ENCODE measurements around the gene PDIA3. TPM values are rescaled to one million over a fixed set of nuclear protein-coding genes. Genes with fewer than 3 reads are reported as not detected.

Gene PDIA3
- total RNA-seq, 8 experiments from 2014 or later = 80.9 to 286 (median 146) TPM

DNA sequence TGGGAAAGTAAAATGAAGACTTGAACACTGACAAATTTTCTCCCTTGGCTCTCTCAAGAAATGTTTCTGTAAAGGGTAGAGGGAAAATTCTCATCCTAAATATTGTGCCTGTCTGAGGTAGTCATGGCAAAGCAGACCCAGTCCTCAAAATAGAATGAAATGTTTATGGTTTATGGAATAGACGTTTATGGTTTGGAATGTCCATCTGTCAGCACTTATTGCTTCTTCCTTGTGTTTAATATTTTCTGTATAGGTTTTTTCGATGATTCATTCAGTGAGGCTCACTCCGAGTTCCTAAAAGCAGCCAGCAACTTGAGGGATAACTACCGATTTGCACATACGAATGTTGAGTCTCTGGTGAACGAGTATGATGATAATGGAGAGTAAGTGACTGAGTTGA, 16.6 kb downstream of the PDIA3 start:
- H3K4me1 ChIP-seq (replicated peaks in 1 of 2) = no peaks in the 10 kb centered on the region
- ATAC-seq (replicated peaks in 6 of 8) = no peak
- whole genome bisulfite sequencing, 10 experiments = 17 to 100% (median 85%) methylated on average over 1 to 6 of the region's 6 CpGs; no CpG with 5 or more reads in 4 of the 10 experiments
- no peak overlapping the region for H3K27ac ChIP-seq
- H3K4me3 ChIP-seq = no peak overlapping the region
- in situ Hi-C loops (cut with MboI; ENCODE audit: low pct_unique_long_range_greater_than_20kb in 2 of 9, low sequenced_read_pairs in 9 of 9, unreplicated experiment in 9 of 9) = no loop called here

- ATAC-seq (replicated peaks in 6 of 8) = no peak
- WGBS, 10 experiments = 10 to 95% (median 68%) methylated on average over 1 to 2 of the region's 2 CpGs; no CpG with 5 or more reads in 2 of the 10 experiments
- in situ Hi-C loops (cut with MboI; ENCODE audit: low pct_unique_long_range_greater_than_20kb in 2 of 9, low sequenced_read_pairs in 9 of 9, unreplicated experiment in 9 of 9) = no loop called here
- Histone ChIP-seq H3K4me3 (no peak overlapping the region), H3K4me1 (replicated peaks in 1 of 2) (no peaks in the 10 kb centered on the region), H3K27ac (no peak overlapping the region)
Observed at GRCh38 chr15:43763819-43764446, 17.7 kb downstream of the PDIA3 start.

GRCh38 chr15:43769584-43770228, 23.5 kb downstream of the PDIA3 start:
- no peak overlapping the region for H3K4me3 ChIP-seq
- H3K27ac ChIP-seq = no peak overlapping the region
- in situ Hi-C loops (cut with MboI; ENCODE audit: low pct_unique_long_range_greater_than_20kb in 2 of 9, low sequenced_read_pairs in 9 of 9, unreplicated experiment in 9 of 9) = no loop called here
- peak in 4 of 8 experiments; percentile 27 to 63 (median 42) for ATAC-seq (replicated peaks in 6 of 8)
- 50 to 93% (median 69%) methylated on average over 2 to 5 of the region's 5 CpGs for WGBS, 10 experiments
- no peaks in the 10 kb centered on the region for H3K4me1 ChIP-seq (replicated peaks in 1 of 2)

DNA sequence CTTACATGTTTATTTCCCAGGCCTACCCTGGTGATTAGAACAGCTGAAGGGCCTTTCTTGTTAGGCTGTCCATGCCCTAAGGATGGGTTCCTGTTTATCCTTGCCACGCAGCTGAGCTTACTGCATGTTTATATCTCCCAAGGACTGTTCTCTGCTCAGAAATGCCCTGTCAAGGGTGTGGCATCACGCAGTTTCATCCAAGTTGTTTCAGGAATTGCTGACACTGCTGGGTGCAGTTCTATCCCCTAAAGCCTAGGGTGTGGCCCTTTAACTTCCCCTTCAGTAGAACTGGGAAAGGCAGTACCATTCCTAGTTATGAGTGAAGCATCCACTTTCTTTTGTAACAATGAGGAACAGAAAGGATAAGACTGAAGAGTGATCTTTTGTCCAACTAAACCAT, 25.6 kb downstream of the PDIA3 start:
- Histone ChIP-seq H3K27ac (no peak overlapping the region), H3K4me1 (replicated peaks in 1 of 2) (no peaks in the 10 kb centered on the region), H3K4me3 (no peak overlapping the region)
- ATAC-seq (replicated peaks in 6 of 8) = peak in 3 of 8 experiments; percentile 32 to 73 (median 52)
- 17 to 100% (median 83%) methylated on average over 1 to 2 of the region's 2 CpGs for WGBS, 10 experiments
- in situ Hi-C loops (cut with MboI; ENCODE audit: low pct_unique_long_range_greater_than_20kb in 2 of 9, low sequenced_read_pairs in 9 of 9, unreplicated experiment in 9 of 9) = no loop called here

DNA sequence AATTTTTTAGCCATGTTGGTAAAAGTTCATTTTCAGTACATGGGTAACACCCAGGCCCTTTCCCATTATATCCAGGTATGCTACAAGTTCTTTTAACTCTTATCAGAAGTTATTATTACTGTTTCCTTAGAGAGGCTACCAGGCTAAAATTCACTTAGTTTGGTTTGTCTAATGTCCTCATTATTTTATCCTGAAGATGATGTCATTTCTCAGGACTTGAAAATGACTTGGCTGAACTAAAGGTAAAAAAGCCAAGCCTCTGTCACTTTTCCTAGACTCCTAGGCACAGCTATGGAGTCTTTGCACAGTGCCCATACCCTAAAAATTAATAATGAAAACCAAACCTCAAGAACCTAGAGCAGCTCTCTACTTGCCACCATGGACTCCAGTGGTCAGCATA, 26.4 kb downstream of the PDIA3 start:
- H3K27ac ChIP-seq = no peak overlapping the region
- H3K4me1 ChIP-seq (replicated peaks in 1 of 2) = peaks cover 0 to 3% of the 10 kb centered on the region in 2 donors
- ATAC-seq (replicated peaks in 6 of 8) = no peak
- in situ Hi-C loops (cut with MboI; ENCODE audit: low pct_unique_long_range_greater_than_20kb in 2 of 9, low sequenced_read_pairs in 9 of 9, unreplicated experiment in 9 of 9) = no loop called here
- no peak overlapping the region for H3K4me3 ChIP-seq

- Histone ChIP-seq H3K4me3 (no peak overlapping the region), H3K4me1 (replicated peaks in 1 of 2) (peaks cover 0 to 3% of the 10 kb centered on the region in 2 donors), H3K27ac (no peak overlapping the region)
- no peak for ATAC-seq (replicated peaks in 6 of 8)
- in situ Hi-C loops (cut with MboI; ENCODE audit: low pct_unique_long_range_greater_than_20kb in 2 of 9, low sequenced_read_pairs in 9 of 9, unreplicated experiment in 9 of 9) = no loop called here
- 47 to 100% (median 88%) methylated on average over 1 to 4 of the region's 4 CpGs; no CpG with 5 or more reads in 6 of the 10 experiments for WGBS, 10 experiments
Observed at GRCh38 chr15:43774062-43774461, 27.8 kb downstream of the PDIA3 start.

DNA sequence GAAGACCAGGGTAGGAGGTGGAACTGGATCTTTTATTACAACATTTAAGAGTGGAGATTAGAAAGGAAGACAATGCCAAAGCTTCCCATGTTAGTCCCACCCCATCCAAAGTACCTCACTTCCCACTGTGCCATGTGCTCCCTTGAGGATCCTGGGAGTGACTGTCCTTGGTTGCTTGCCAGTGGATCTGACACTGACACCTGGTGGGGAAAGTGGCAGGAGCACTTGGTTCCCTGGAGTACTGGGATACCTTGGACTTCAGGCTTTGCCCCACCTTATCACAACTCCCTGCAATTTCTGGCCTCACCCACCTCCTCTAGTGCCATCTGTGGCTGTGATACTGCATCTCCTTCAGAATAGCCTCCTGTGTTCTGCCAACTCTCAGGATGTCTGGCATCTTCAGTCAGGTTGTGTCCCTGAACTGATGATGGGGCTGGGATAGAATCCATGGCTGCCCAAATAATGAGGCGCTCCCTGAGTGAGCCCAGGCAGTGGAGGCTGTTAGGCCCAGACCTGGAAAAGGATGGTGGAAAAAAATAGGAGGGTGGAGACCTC, 29.2 kb downstream of the PDIA3 start:
- ATAC-seq (replicated peaks in 6 of 8) = peak; percentile 1 to 49 (median 35)
- Histone ChIP-seq H3K27ac (no peak overlapping the region), H3K4me3 (no peak overlapping the region), H3K4me1 (replicated peaks in 1 of 2) (peaks cover 0 to 3% of the 10 kb centered on the region in 2 donors)
- in situ Hi-C loops (cut with MboI; ENCODE audit: low pct_unique_long_range_greater_than_20kb in 2 of 9, low sequenced_read_pairs in 9 of 9, unreplicated experiment in 9 of 9) = no loop called here
- 100% methylated on average over 1 of the region's 1 CpG; no CpG with 5 or more reads in 9 of the 10 experiments for WGBS, 10 experiments

DNA sequence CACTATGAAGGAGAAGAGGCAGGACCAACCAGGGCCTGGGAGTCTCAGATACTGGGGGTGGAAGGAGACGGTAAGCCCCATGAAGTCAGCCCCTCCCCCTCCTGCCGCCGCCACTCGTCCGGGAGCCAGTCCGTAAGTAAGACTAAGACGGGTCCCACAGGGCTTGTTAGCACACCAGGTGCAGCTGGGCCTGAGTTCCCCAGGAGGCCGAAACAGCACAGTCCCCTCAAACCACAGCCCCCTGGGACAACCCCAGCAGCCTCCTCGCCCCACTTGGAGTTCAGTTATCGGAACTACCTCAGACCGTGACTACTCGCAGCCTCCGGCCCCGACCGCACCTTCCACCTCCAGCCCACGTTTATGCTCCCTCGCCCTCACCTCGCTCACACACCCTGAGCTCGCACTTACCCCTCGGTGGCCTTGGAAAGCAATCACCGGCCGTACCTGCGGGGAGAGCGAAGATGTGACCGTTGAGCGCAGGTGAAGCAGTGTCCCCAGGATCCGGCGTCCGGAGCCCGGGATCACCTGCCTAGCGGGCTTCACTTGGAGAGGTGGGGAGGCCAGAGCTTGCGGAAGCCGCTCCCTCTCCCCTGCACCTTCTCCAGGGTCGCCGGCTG, 30.0 kb downstream of the PDIA3 start:
- no peak overlapping the region for H3K27ac ChIP-seq
- in situ Hi-C loops (cut with MboI; ENCODE audit: low pct_unique_long_range_greater_than_20kb in 2 of 9, low sequenced_read_pairs in 9 of 9, unreplicated experiment in 9 of 9) = no loop called here
- H3K4me3 ChIP-seq = peak overlapping the region in 3 of 5 donors; percentile 35 to 47 (median 40)
- peaks cover 0 to 3% of the 10 kb centered on the region in 2 donors for H3K4me1 ChIP-seq (replicated peaks in 1 of 2)
- peak in 4 of 8 experiments; percentile 1 to 6 (median 2) for ATAC-seq (replicated peaks in 6 of 8)
- WGBS, 10 experiments = 28 to 82% (median 32%) methylated on average over 3 to 6 of the region's 35 CpGs; no CpG with 5 or more reads in 7 of the 10 experiments

DNA sequence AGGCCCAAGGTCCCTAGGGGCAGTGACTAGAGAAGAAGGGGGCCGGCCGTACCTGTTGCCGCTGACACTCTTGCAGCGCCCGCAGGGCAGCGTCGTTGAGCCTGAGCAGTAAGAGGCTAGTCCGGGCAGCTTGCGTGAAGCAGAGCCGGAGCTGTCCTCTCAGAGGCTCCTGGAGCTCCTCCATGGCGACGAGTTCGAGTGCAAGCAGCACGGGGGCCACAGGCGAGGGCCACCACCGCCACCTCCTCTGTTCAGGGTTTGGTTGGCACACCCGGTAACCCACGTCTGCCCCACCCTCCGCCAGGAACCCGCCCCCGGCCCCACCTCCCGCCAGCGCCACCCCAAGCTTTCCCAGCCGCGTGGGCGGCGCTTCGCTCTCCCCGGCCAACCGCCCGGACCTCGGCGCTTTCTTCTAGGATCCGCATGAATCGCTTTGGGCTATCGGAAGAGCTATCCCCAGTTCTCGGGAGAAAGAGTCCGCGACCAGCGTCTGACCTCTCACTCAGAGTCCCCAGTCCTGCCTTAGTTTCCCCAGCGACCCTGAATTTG, 30.6 kb downstream of the PDIA3 start, which contains the start of gene ELL3:
ELL3 (minus strand) TSS at position 249 of the 549 bp plus-strand sequence; CDS start at position 184, 65 bp downstream.
- in situ Hi-C loops (cut with MboI; ENCODE audit: low pct_unique_long_range_greater_than_20kb in 2 of 9, low sequenced_read_pairs in 9 of 9, unreplicated experiment in 9 of 9) = no loop called here
- 0% methylated on average over 2 of the region's 41 CpGs; no CpG with 5 or more reads in 9 of the 10 experiments for WGBS, 10 experiments
- Histone ChIP-seq H3K4me3 (peak within 1 kb of the TSS; percentile 14 to 47 (median 37)), H3K27ac (no peak within 1 kb of the TSS), H3K4me1 (replicated peaks in 1 of 2) (peaks cover 0 to 3% of the 10 kb centered on the region in 2 donors)
- ATAC-seq (replicated peaks in 6 of 8) = peak; percentile 65 to 79 (median 72)

GRCh38 chr15:43777267-43777914, 31.2 kb downstream of the PDIA3 start:
- in situ Hi-C loops (cut with MboI; ENCODE audit: low pct_unique_long_range_greater_than_20kb in 2 of 9, low sequenced_read_pairs in 9 of 9, unreplicated experiment in 9 of 9) = no loop called here
- Histone ChIP-seq H3K4me1 (replicated peaks in 1 of 2) (peaks cover 0 to 3% of the 10 kb centered on the region in 2 donors), H3K27ac (no peak overlapping the region), H3K4me3 (peak overlapping the region; percentile 14 to 47 (median 37))
- 0 to 25% (median 5%) methylated on average over 1 to 23 of the region's 31 CpGs; no CpG with 5 or more reads in 1 of the 10 experiments for WGBS, 10 experiments
- peak; percentile 67 to 84 (median 72) for ATAC-seq (replicated peaks in 6 of 8)

DNA sequence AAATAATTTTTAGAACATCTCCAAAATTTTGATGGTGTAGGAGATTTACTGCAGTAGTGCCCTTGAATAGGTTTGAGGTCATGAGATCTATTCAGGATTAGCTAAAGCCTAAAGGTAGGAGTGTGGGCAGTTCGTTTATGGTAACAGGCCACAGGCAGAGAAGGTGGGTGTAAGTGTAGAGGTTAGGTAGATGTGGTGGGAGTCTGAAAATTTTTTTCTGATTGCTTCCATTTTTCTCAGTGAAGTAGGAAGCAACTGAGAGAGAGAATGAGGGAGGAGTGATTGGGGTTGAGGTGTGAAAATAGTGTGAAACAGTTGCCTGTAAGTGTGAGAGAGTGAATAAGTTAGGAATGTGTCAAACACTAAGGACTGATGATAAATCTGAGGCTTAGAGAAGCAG, 32.8 kb downstream of the PDIA3 start:
- in situ Hi-C loops (cut with MboI; ENCODE audit: low pct_unique_long_range_greater_than_20kb in 2 of 9, low sequenced_read_pairs in 9 of 9, unreplicated experiment in 9 of 9) = no loop called here
- ATAC-seq (replicated peaks in 6 of 8) = no peak
- WGBS, 10 experiments = 45 to 100% (median 100%) methylated on average over 1 of the region's 1 CpG; no CpG with 5 or more reads in 2 of the 10 experiments
- Histone ChIP-seq H3K4me1 (replicated peaks in 1 of 2) (peaks cover 0 to 3% of the 10 kb centered on the region in 2 donors), H3K27ac (no peak overlapping the region), H3K4me3 (no peak overlapping the region)

DNA sequence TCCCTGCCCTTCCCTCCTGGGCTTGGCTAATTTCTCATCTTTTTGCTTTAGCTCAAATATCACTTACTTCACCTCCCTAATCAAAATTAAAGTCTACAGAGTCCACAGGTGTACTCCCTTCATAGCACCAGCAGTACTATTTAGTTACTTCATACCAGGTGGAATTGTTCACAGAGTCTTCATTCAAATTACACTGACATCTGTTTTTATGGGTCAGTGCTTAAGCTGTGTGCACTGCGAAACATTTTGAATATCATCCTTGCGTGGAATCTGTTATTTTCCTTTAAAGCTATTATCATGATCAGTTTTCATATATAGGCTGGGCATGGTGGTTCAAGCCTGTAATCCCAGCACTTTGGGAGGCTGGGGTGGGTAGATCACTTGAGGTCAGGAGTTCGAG, 43.2 kb downstream of the PDIA3 start:
- no peak for ATAC-seq (replicated peaks in 6 of 8)
- 80 to 100% (median 92%) methylated on average over 1 to 3 of the region's 3 CpGs; no CpG with 5 or more reads in 3 of the 10 experiments for WGBS, 10 experiments
- Histone ChIP-seq H3K4me1 (replicated peaks in 1 of 2) (peaks cover 14% of the 10 kb centered on the region in 2 donors), H3K27ac (no peak overlapping the region), H3K4me3 (no peak overlapping the region)
- in situ Hi-C loops (cut with MboI; ENCODE audit: low pct_unique_long_range_greater_than_20kb in 2 of 9, low sequenced_read_pairs in 9 of 9, unreplicated experiment in 9 of 9) = no loop called here

Data from motor neuron (in vitro differentiated cells).